ENCODE measurements around the gene RNF26.

RNF26 gene

DNA sequence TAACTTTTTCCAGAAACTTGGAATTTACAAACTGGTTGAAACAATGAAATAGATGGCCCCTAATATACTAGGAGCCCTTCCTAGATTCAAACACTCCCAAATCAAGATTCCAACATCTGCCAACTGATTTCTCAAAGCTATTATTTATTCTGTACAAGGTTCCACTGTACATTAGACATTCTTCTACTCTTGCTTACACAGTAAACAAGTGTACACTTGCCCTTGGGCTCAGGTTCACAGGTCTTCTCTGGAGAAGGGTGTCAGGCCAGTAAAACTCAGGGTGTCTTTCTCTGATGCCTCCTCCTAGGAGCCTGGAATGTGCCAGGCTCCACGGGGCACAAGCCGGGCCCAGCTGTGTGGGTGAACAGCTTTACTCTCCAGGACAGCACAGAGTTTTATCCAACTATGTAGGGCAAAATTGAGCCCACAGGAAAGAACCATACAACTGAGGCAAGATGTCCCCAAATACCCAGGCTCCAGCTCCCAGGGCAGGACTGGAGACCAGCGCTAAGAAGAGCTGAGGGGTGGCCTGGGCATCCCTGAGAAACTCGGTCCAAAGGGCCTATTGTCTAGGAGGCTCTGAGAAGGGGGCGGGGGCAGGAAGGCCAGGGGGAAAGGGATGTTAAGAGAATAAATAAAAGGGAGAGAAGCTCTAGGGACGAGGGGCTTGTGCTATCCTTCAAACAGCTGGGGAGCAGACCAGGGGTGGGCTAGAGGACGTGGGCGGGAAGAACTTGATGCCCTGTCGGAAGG lies 20.9 kb downstream of the RNF26 start:
- TF ChIP-seq, protein P1, sequence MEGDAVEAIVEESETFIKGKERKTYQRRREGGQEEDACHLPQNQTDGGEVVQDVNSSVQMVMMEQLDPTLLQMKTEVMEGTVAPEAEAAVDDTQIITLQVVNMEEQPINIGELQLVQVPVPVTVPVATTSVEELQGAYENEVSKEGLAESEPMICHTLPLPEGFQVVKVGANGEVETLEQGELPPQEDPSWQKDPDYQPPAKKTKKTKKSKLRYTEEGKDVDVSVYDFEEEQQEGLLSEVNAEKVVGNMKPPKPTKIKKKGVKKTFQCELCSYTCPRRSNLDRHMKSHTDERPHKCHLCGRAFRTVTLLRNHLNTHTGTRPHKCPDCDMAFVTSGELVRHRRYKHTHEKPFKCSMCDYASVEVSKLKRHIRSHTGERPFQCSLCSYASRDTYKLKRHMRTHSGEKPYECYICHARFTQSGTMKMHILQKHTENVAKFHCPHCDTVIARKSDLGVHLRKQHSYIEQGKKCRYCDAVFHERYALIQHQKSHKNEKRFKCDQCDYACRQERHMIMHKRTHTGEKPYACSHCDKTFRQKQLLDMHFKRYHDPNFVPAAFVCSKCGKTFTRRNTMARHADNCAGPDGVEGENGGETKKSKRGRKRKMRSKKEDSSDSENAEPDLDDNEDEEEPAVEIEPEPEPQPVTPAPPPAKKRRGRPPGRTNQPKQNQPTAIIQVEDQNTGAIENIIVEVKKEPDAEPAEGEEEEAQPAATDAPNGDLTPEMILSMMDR (IDR thresholded peaks at IDR 0.05; ENCODE audit: borderline replicate concordance, insufficient read depth, low read depth, low read length) = no peak

GRCh38 chr11:119356349-119357031 lies 22.2 kb downstream of the RNF26 start:
- TF ChIP-seq, protein P1 (IDR thresholded peaks at IDR 0.05; ENCODE audit: borderline replicate concordance, insufficient read depth, low read depth, low read length) = peak; percentile 96
- peak overlapping the region; percentile 46 for H3K4me3 ChIP-seq (ENCODE audit: low read depth, low read length)

More for the DNA sequence above, 20.9 kb downstream of the RNF26 start:
- H3K4me3 ChIP-seq (ENCODE audit: low read depth, low read length) = no peak overlapping the region

DNA sequence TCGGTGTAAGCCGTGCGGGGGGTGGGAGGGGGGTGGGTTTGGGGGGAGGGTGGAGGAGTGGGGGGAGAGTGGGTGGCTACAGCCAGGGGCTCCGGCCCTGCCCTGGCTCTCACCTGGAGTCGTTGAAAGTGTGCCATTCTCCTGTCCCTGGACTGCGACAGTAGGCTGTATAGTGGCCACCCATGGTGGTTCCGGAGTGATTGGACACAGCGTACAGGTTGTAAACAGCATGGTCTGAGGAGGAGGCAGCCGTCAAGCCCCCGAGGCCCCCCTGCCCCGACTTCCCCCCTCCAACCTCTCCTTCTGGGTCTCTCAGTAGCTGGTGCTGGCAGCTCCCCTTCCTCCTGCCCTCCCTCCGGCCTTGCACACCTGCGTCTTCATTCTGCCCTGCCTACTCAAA lies 22.7 kb downstream of the RNF26 start:
- TF ChIP-seq, protein P1 (IDR thresholded peaks at IDR 0.05; ENCODE audit: borderline replicate concordance, insufficient read depth, low read depth, low read length) = no peak

DNA sequence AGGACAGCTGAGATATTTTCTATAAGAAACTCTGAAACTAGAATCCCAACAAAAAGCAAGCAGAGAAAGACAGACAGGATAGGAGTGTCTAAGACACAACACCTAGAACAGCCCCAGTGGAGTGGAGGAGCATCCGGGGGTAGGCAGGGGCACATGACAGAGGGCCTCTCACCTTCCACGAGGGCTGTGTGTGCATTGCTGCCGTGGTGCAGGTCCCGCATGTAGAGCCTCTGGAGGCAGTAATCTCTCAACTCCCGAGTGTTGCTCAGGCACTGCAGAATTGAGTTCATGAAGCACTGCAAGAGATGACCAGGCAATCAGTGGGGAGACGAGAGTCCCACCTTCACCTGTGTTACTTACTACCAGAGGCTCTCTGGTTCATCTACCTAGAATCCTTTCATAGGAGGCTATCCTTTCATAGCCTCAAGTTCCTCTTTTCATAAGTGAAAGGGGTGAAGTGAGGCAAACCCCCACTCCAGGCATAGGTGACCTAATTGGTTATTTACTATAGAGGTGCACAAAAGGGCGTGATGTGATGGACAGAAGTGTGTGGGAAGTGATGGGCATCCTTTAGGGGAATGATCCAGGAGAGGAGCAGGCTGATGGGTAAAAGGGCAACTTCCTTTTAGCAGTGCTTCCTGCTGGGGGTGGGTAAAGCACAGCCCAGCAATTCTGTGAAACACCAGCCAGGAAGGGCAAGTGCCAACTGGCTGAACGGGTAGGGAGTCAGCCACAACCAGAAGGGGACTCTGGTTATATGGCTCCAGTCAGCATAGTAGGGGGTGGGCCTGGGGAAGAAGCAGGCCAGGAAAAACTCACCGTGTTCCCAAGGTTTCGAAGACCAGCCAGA lies 25.3 kb downstream of the RNF26 start:
- H3K4me3 ChIP-seq (ENCODE audit: low read depth, low read length) = no peak overlapping the region
- TF ChIP-seq, protein P1 (IDR thresholded peaks at IDR 0.05; ENCODE audit: borderline replicate concordance, insufficient read depth, low read depth, low read length) = no peak

More for the DNA sequence above, 22.7 kb downstream of the RNF26 start:
- H3K4me3 ChIP-seq (ENCODE audit: low read depth, low read length) = no peak overlapping the region

GRCh38 chr11:119361056-119361787 lies 26.9 kb downstream of the RNF26 start:
- TF ChIP-seq, protein P1 (IDR thresholded peaks at IDR 0.05; ENCODE audit: borderline replicate concordance, insufficient read depth, low read depth, low read length) = no peak
- no peak overlapping the region for H3K4me3 ChIP-seq (ENCODE audit: low read depth, low read length)

DNA sequence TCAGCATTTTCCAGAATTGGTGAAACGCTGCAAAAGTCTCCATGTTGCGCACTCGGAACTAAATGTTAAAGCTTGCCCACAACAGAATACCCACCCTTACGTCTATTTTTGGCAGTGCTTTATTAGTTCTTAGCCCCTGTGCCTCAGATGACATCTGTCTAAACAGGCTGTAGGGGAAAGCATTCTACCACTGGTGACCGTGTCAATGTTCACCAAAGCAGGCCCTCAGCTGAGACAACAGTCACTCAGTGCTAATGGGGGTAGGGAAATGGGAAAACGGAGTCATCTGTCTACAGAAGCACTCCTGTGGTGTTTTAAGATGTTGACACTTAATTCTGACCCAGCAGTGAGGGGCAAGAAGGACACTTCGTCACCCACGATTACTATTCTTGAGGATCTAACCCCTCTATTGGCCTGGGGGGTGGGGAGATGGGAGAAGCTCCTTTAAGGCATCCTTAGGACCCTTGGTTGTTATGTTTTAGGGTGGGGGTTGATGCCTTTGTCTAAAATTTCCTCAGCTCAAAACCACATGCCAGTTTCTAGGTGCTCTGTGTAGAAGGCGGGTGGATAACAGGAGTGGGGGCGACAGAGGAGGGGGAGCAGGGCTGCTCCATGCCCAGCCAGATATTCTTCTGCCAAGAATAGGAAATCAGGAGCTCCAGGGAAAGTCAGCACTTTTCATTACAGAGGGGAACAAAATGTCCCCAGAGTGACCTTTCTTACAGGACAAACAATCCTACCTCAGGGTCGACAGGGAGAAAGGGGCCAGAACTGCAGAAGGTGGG lies 27.8 kb downstream of the RNF26 start:
- H3K4me3 ChIP-seq (ENCODE audit: low read depth, low read length) = no peak overlapping the region
- TF ChIP-seq, protein P1 (IDR thresholded peaks at IDR 0.05; ENCODE audit: borderline replicate concordance, insufficient read depth, low read depth, low read length) = no peak

Measured in GM12875 (cell line).